ENCODE results near the gene CYP4F2. TPM values are rescaled to one million over a fixed set of nuclear protein-coding genes. Genes with fewer than 3 reads are reported as not detected.
"Not testable (repeated sequence)": the region's sequence is repeated elsewhere in the genome, so short reads cannot be mapped to it uniquely, and the experiment has no call there.

CYP4F2 gene
- total RNA-seq, 1 experiment from 2014 or later: not detected

DNA sequence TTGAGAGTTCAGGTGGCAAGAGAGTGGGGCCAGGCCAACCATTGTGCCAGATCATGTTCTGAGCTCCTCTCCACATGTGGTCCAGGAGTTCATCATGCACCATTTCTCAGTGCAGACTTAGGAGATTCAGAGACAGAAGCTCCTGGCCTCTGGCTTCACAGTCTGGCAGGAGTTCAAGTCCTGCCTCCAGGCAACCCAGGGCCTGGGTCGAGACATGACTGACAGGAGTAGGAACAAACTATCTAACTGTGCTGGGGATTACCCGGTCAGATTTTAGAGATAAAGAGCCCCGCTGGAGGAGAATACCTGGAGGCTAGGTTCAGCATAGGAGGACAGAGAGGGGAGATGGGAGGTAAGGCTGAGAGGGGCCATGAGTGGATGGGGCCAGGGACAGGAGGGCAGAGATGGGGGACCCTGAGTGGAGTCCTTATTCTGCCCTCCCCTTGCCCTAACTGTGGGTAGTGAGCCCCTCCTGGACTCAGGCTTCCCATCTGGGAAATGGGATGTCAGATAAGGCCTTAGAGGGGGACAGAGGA, 37.4 kb upstream of the CYP4F2 start:
- Mint-ChIP-seq H3K9me3 (ENCODE audit: unreplicated experiment) (peaks cover 5% of the 10 kb centered on the region), H3K27ac (ENCODE audit: unreplicated experiment) (no peak overlapping the region), H3K4me3 (ENCODE audit: unreplicated experiment) (no peak overlapping the region), H3K27me3 (ENCODE audit: insufficient read depth, unreplicated experiment) (peaks cover 2% of the 10 kb centered on the region), H3K4me1 (ENCODE audit: low read depth, unreplicated experiment) (no peaks in the 10 kb centered on the region), H3K36me3 (ENCODE audit: insufficient read depth, unreplicated experiment) (no peaks in the 10 kb centered on the region)
- TF ChIP-seq, protein P1, sequence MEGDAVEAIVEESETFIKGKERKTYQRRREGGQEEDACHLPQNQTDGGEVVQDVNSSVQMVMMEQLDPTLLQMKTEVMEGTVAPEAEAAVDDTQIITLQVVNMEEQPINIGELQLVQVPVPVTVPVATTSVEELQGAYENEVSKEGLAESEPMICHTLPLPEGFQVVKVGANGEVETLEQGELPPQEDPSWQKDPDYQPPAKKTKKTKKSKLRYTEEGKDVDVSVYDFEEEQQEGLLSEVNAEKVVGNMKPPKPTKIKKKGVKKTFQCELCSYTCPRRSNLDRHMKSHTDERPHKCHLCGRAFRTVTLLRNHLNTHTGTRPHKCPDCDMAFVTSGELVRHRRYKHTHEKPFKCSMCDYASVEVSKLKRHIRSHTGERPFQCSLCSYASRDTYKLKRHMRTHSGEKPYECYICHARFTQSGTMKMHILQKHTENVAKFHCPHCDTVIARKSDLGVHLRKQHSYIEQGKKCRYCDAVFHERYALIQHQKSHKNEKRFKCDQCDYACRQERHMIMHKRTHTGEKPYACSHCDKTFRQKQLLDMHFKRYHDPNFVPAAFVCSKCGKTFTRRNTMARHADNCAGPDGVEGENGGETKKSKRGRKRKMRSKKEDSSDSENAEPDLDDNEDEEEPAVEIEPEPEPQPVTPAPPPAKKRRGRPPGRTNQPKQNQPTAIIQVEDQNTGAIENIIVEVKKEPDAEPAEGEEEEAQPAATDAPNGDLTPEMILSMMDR (IDR thresholded peaks at IDR 0.05; ENCODE audit: insufficient read depth in 1 of 2, low read depth in 1 of 2, low read length in 1 of 2, severe bottlenecking in 1 of 2, unreplicated experiment in 1 of 2): no peak
- BruUV-seq (replicated peaks): no TSS peak
- no peak overlapping the region for H3K4me3 ChIP-seq (ENCODE audit: low read depth, low read length)
- no peaks in the 10 kb centered on the region for H3K4me1 ChIP-seq
- H3K27me3 ChIP-seq (replicated peaks; ENCODE audit: control insufficient read depth, insufficient read depth, low read length): no peaks in the 10 kb centered on the region
- POLR2A ChIA-PET: no interaction called here
- no peak for DNase-seq
- H3K36me3 ChIP-seq (ENCODE audit: control insufficient read depth, insufficient read depth, low read length): no peaks in the 10 kb centered on the region
- CTCF ChIA-PET: no interaction called here
- intact Hi-C loops (cut with micrococcal nuclease; ENCODE audit: unreplicated experiment): no loop called here
- no peaks in the 10 kb centered on the region for H3K9me3 ChIP-seq

DNA sequence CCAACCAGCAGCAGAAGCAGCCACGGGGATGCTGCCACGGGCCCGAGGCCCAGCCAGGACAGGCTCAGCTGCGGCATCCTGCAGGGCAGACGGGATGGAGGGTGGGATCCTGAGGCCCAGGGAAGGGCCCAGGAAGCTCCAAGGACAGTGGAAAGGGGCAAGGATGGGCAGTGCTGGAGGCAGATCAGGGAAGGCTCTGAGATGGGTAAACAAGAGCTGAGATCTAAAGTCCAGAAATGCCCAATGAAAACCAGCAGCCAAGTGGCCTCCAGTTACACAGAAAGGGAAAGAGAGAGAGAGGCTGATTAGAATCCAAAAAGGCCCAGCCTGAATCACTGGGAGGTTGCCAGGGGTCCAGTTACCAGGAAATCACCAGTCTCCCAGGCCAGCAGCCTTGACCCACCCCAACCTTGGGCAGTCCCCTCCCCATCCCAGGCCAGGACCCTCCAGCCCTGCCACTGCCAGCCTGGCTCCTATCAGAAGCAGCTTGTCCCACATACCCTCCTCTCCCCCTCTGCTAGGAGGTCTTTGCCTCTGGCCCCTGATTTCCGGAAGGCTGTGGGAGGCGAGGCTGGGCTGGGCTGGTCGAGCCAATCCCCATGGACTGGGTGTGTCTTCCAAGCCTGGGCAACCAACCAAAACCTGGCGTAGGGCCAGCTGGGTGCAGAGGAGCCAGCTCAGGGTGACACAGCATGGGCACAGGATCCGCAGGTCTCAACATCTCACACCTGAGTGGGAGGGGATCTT, 36.6 kb upstream of the CYP4F2 start, which contains the start of gene CYP4F11:
Gene CYP4F11 (minus strand): TSS at position 198 of the 747 bp plus-strand sequence. CDS start 121 bp downstream, at position 77.
- H3K36me3 ChIP-seq (ENCODE audit: control insufficient read depth, insufficient read depth, low read length): no peaks in the 10 kb centered on the region
- Mint-ChIP-seq H3K27me3 (ENCODE audit: insufficient read depth, unreplicated experiment) (peaks cover 2% of the 10 kb centered on the region), H3K4me1 (ENCODE audit: low read depth, unreplicated experiment) (no peaks in the 10 kb centered on the region), H3K4me3 (ENCODE audit: unreplicated experiment) (no peak within 1 kb of the TSS), H3K36me3 (ENCODE audit: insufficient read depth, unreplicated experiment) (no peaks in the 10 kb centered on the region), H3K27ac (ENCODE audit: unreplicated experiment) (no peak within 1 kb of the TSS), H3K9me3 (ENCODE audit: unreplicated experiment) (no peaks in the 10 kb centered on the region)
- no peaks in the 10 kb centered on the region for H3K4me1 ChIP-seq
- BruUV-seq (replicated peaks): no TSS peak
- no peaks in the 10 kb centered on the region for H3K27me3 ChIP-seq (replicated peaks; ENCODE audit: control insufficient read depth, insufficient read depth, low read length)
- CTCF ChIA-PET: interaction anchor here (0.7 kb wide), 1 partner anchor 12 kb away, joined by 3 read pairs; no protein-coding TSS in a partner anchor
- no peak within 1 kb of the TSS for H3K4me3 ChIP-seq (ENCODE audit: low read depth, low read length)
- intact Hi-C loops (cut with micrococcal nuclease; ENCODE audit: unreplicated experiment): no loop called here
- POLR2A ChIA-PET: no interaction called here
- H3K9me3 ChIP-seq: no peaks in the 10 kb centered on the region
- no peak for DNase-seq
- TF ChIP-seq, protein P1 (IDR thresholded peaks at IDR 0.05; ENCODE audit: insufficient read depth in 1 of 2, low read depth in 1 of 2, low read length in 1 of 2, severe bottlenecking in 1 of 2, unreplicated experiment in 1 of 2): no peak

DNA sequence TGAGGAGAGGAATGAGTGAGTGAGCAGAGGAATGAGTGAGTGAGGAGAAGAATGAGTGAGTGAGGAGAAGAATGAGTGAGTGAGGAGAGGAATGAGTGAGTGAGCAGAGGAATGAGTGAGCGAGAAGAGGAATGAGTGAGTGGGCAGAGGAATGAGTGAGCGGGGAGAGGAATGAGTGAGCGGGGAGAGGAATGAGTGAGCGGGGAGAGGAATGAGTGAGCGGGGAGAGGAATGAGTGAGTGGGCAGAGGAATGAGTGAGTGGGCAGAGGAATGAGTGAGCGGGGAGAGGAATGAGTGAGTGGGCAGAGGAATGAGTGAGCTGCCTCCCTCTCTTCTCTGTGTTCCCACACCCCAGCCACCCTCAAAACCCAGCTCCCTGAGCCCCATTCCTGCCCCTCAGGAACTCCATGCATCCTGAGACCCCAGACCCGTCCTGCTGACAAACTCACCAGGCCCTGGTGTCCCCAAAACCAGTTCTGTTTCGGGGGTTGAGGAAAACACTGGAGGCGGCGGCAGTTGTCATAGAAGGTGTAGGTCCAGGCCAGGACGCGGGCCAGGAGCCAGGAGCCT, 36.0 kb upstream of the CYP4F2 start:
- H3K27me3 ChIP-seq (replicated peaks; ENCODE audit: control insufficient read depth, insufficient read depth, low read length); H3K9me3 ChIP-seq; H3K9me3 Mint-ChIP-seq (ENCODE audit: unreplicated experiment); H3K4me1 ChIP-seq; H3K27ac Mint-ChIP-seq (ENCODE audit: unreplicated experiment); H3K4me3 Mint-ChIP-seq (ENCODE audit: unreplicated experiment); H3K36me3 Mint-ChIP-seq (ENCODE audit: insufficient read depth, unreplicated experiment); H3K27me3 Mint-ChIP-seq (ENCODE audit: insufficient read depth, unreplicated experiment); H3K36me3 ChIP-seq (ENCODE audit: control insufficient read depth, insufficient read depth, low read length); H3K4me1 Mint-ChIP-seq (ENCODE audit: low read depth, unreplicated experiment); DNase-seq; H3K4me3 ChIP-seq (ENCODE audit: low read depth, low read length); BruUV-seq (replicated peaks); POLR2A ChIA-PET; intact Hi-C loops (cut with micrococcal nuclease; ENCODE audit: unreplicated experiment): not testable (repeated sequence)
- CTCF ChIA-PET: interaction anchor here (0.7 kb wide), 1 partner anchor 13 kb away, joined by 3 read pairs; no protein-coding TSS in a partner anchor
